K562 (cell line): ENCODE results near the gene PRXL2B. TPM values are rescaled to one million over a fixed set of nuclear protein-coding genes. Genes with fewer than 3 reads are reported as not detected.
A peak's percentile ranks its signal among the peaks of the same experiment; 100 is the strongest.
"Not testable (repeated sequence)": the region's sequence is repeated elsewhere in the genome, so short reads cannot be mapped to it uniquely, and the experiment has no call there.

Experiments used
- ATAC-seq: fragments of 200-7000 bp; cut with Tn5 transposase; 3 replicates; pipeline ENCODE4 v1.9.1; 2020; ENCODE audit warnings: moderate library complexity
- BruUV-seq: library from RNA; stranded (reverse); fragments of 400-500 nt; replicated peaks from 2 replicates; lab custom pipeline; 2021; lab: Mats Ljungman, UMichigan
- CTCF ChIA-PET: fragments of 300-600 bp; formaldehyde crosslinking; extraction: SDS; loops from one replicate; lab custom pipeline; 2021; ENCODE audit warnings: low intra/inter-chr PET ratio; lab: Yijun Ruan, JAX
- POLR2A ChIA-PET: fragments of 300-600, 350-650 bp; sonication (Branson Sonifier 250); formaldehyde crosslinking; extraction: SDS; loops from one replicate; lab custom pipeline; 2021; ENCODE audit warnings: antibody characterized with exemption, inconsistent platforms; lab: Yijun Ruan, JAX
- DNase-seq, 4 experiments: peaks; one replicate each; pipeline versions ENCODE4 v3.0.0 to v3.0.0-alpha.2; 2011 to 2018; ENCODE audit warnings: low spot score in 3 of 4, mixed read lengths in 3 of 4; ENCODE audit errors: extremely low read depth in 1 of 4
- FAIRE-seq: peaks from 2 replicates; lab custom pipeline; 2011; peaks lifted over from hg19 to GRCh38; lab: Jason Lieb, UNC
- H2AFZ ChIP-seq: 2 replicates; pipeline ENCODE4 v1.6.0; 2011; ENCODE audit warnings: low read depth, low read length, control low read depth, inconsistent platforms
- H3K27ac ChIP-seq: fragments of 200-600 bp; 3 replicates; pipeline ENCODE4 v1.8.0; 2011; ENCODE audit warnings: low read depth, mild to moderate bottlenecking, control low read depth, inconsistent platforms, low read length, moderate library complexity, mixed read lengths; ENCODE audit errors: extremely low read depth
- H3K27me3 ChIP-seq, 2 experiments: fragments of 300-600 bp in 1 of 2; 2 replicates in 1 of 2; 3 replicates in 1 of 2; pipeline versions ENCODE4 v1.6.0 to v1.8.0; 2011; ENCODE audit warnings: inconsistent platforms in 2 of 2, low read length in 2 of 2, mild to moderate bottlenecking in 1 of 2, mixed read lengths in 1 of 2, moderate library complexity in 1 of 2; ENCODE audit not compliant: control insufficient read depth in 2 of 2, insufficient read depth in 2 of 2
- H3K36me3 ChIP-seq: fragments of 300-600 bp; 3 replicates; pipeline ENCODE4 v1.8.0; 2011; ENCODE audit warnings: mild to moderate bottlenecking, low read length, inconsistent platforms; ENCODE audit not compliant: control insufficient read depth, insufficient read depth
- H3K4me1 ChIP-seq, 2 experiments: fragments of 200-600 bp in 1 of 2; replicated peaks in 1 of 2; 2 replicates in 1 of 2; 3 replicates in 1 of 2; pipeline versions ENCODE4 v1.5.1 to v1.8.0; 2011; ENCODE audit warnings: inconsistent platforms in 2 of 2, low read length in 2 of 2, mild to moderate bottlenecking in 1 of 2, mixed read lengths in 1 of 2, moderate library complexity in 1 of 2; ENCODE audit not compliant: control insufficient read depth in 2 of 2, insufficient read depth in 2 of 2
- H3K4me2 ChIP-seq: 2 replicates; pipeline ENCODE4 v1.6.1; 2011; ENCODE audit warnings: low read length, control low read depth, inconsistent platforms, mixed read lengths; ENCODE audit not compliant: insufficient read depth
- H3K4me3 ChIP-seq: fragments of 200-600 bp; sonication (generic), shearing (Covaris generic); 2 replicates; pipeline ENCODE4 v1.5.1; 2016; ENCODE audit warnings: control low read depth, inconsistent platforms
- H3K79me2 ChIP-seq: fragments of 200-600 bp; 3 replicates; pipeline ENCODE4 v1.8.0; 2011; ENCODE audit warnings: low read length, inconsistent platforms; ENCODE audit not compliant: control insufficient read depth, insufficient read depth
- H3K9ac ChIP-seq, 2 experiments: 2 replicates each; pipeline versions ENCODE4 v1.6.0 to v1.6.1; 2011; ENCODE audit warnings: low read depth in 2 of 2, low read length in 2 of 2, control low read depth in 1 of 2, inconsistent platforms in 1 of 2, mild to moderate bottlenecking in 1 of 2, mixed read lengths in 1 of 2; ENCODE audit not compliant: insufficient read depth in 1 of 2
- H3K9me1 ChIP-seq: one replicate; pipeline ENCODE4 v1.6.0; 2011; ENCODE audit warnings: inconsistent platforms, mild to moderate bottlenecking, low read length, moderate library complexity; ENCODE audit not compliant: control insufficient read depth, insufficient read depth
- H3K9me3 ChIP-seq: replicated peaks from 2 replicates; pipeline ENCODE4 v1.5.1; 2011; ENCODE audit warnings: low read depth, low read length, inconsistent platforms; ENCODE audit not compliant: control insufficient read depth, insufficient read depth
- H4K20me1 ChIP-seq: replicated peaks from 2 replicates; pipeline ENCODE4 v1.6.1; 2011; ENCODE audit warnings: low read length, inconsistent platforms, mixed read lengths; ENCODE audit not compliant: control insufficient read depth, insufficient read depth
- BDP1 ChIP-seq: IDR thresholded peaks from 3 replicates; pipeline ENCODE4 v1.6.1; 2011; ENCODE audit not compliant: insufficient read length, insufficient read depth
- DDX20 ChIP-seq: fragments of 450-650 bp; IDR thresholded peaks from 2 replicates; pipeline ENCODE4 v1.6.1; 2016; ENCODE audit warnings: missing genetic modification characterization, low read depth, mild to moderate bottlenecking, missing compliant biosample characterization, moderate library complexity
- ELF4 ChIP-seq: fragments of 450-650 bp; formaldehyde crosslinking; IDR thresholded peaks from 2 replicates; pipeline ENCODE4 v1.4.0; 2022; ENCODE audit warnings: missing genetic modification characterization
- KLF13 ChIP-seq: fragments of 450-650 bp; IDR thresholded peaks from 2 replicates; pipeline ENCODE4 v1.6.1; 2016; ENCODE audit warnings: missing genetic modification characterization, low read depth, mild to moderate bottlenecking, missing compliant biosample characterization, moderate library complexity, borderline replicate concordance
- RBM14 ChIP-seq: fragments of 200-400 bp; formaldehyde crosslinking; IDR thresholded peaks from 2 replicates; pipeline ENCODE4 v1.6.1; 2018; ENCODE audit warnings: low read depth, mild to moderate bottlenecking, low read length, moderate library complexity, borderline replicate concordance; ENCODE audit not compliant: insufficient read depth
- RBM39 ChIP-seq: fragments of 200-400 bp; formaldehyde crosslinking; optimal IDR thresholded peaks from 2 replicates; pipeline ENCODE3; 2018; ENCODE audit warnings: low read depth, low read length
- SIRT6 ChIP-seq: IDR thresholded peaks from one replicate; pipeline ENCODE4 v1.6.1; 2012; ENCODE audit warnings: low read depth, mild to moderate bottlenecking, control low read depth, inconsistent platforms, low read length, moderate library complexity
- SMARCA5 ChIP-seq: fragments of 450-650 bp; IDR thresholded peaks from 2 replicates; pipeline ENCODE4 v1.6.1; 2016
- TARDBP ChIP-seq: fragments of 450-650 bp; IDR thresholded peaks from 2 replicates; pipeline ENCODE4 v1.6.1; 2016
- WGBS: fragments of 100-300 bp; shearing (Covaris generic); methylation state at CpG from one replicate; pipeline ENCODE4 v1.1.6; 2016; ENCODE audit warnings: low coverage, mixed read lengths; ENCODE audit not compliant: insufficient coverage; ENCODE audit errors: missing lambda C conversion rate; 5-methylcytosine and 5-hydroxymethylcytosine counted together
- in situ Hi-C: fragments of 300-500 bp; cut with MboI; formaldehyde crosslinking; loops from 4 replicates; pipeline ENCODE4 v1.15.0; 2018; ENCODE audit warnings: inconsistent platforms, mixed read lengths
- intact Hi-C: fragments of 100-400 bp; cut with micrococcal nuclease; formaldehyde crosslinking; loops from 2 replicates; pipeline ENCODE4 v1.14.2; 2022
- polyA plus RNA-seq, 8 experiments: library from polyadenylated mRNA; depleted of rRNA in 4 of 8; stranded (reverse) in 5 of 8; unstranded in 3 of 8; fragments of >200 nt; fragmentation: Nextera tagmentation in 2 of 8; fragmentation: Illumina TruSeq in 1 of 8; extraction: Ambion mirVana in 2 of 8; extraction: Trizol in 1 of 8; gene quantifications; 2 replicates each; pipeline versions ENCODE4 v1.2.1 to v1.2.3, GENCODE V29; 2011 to 2014; ENCODE audit warnings: inconsistent platforms in 1 of 8, missing spikeins in 1 of 8
- total RNA-seq, 7 experiments: library from RNA; depleted of rRNA in 6 of 7; stranded (reverse); fragments of >200 nt in 6 of 7; fragmentation: Illumina TruSeq in 2 of 7; extraction: Trizol in 2 of 7; gene quantifications; 2 replicates each; pipeline versions ENCODE4 v1.2.1 to v1.2.3, GENCODE V29; 2011 to 2021; ENCODE audit warnings: low replicate concordance in 1 of 7
- TF ChIP-seq, protein P1 (sequence below): sonication (generic); formaldehyde crosslinking; IDR thresholded peaks from 2 replicates; pipeline ENCODE4 v1.8.0; 2022; ENCODE audit warnings: mild to moderate bottlenecking, missing genetic modification reagents

PRXL2B gene
- total and polyA plus RNA-seq, 9 of the 15 experiments (the other 6 are each of a cell fraction or from before 2014, with no cell fraction given): 0.99 to 25.3 (median 11.8) TPM

DNA sequence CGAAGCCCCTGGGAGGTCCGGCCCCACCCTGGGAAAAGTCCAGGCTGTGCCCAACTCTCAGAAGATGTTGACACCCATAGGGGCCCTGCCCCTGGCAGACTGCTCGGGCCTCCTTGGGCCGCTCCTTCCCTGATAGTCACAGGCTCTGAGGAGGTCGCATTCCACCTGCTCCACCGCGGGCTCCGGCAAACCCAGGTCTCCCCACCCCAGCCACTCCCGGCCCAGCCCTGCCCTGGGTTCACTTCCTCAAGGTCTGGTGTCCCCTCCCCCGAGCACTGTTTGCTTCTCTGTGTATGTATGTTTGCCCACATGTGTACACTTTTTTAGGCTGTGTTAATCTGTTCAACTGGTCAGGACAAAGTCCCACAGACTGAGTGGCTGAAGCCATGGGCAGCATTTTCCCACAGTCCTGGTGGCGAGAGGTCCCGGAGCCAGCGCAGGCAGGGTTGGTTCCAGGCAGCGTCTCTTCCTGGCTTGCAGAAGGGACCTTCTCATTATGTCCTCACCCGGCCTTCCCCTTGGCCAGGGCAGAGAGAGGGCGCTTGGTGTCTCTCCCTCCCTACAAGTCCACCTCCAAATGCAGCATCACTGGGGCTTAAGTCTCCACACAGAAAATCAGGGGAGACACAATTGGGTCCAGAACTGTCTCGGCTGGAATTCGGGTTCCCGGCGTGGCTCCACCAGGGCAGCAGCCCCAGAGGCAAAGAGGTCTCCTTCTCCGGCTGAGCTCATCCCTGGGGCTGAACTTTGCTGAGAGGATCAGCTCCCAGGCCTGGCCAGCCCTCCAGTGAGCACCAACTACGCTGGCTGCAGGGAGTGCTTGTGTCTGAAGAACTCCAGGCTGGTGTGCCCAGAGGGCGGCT, 10.5 kb upstream of the PRXL2B start:
- ATAC-seq: peak; percentile 13; the same call in 2 of the 3 replicates
- H3K27ac ChIP-seq: no peak overlapping the region
- intact Hi-C loops (no loop called here), in situ Hi-C loops (no loop called here)
- H2AFZ ChIP-seq: peak overlapping the region; percentile 32
- H3K79me2 ChIP-seq: no peaks in the 10 kb centered on the region
- peak overlapping the region in 1 of 2 experiments; percentile 76; a peak in 2 of 4 replicates for H3K9ac ChIP-seq
- H3K4me2 ChIP-seq: no peak overlapping the region
- H3K4me3 ChIP-seq: no peak overlapping the region
- CTCF ChIA-PET: no interaction called here
- BruUV-seq: no TSS peak
- TF ChIP-seq SMARCA5 (no peak), RBM14 (no peak), DDX20 (tag) (no peak), BDP1 (no peak), SIRT6 (no peak), TARDBP (no peak), RBM39 (no peak), KLF13 (tag) (no peak), ELF4 (no peak)
- TF ChIP-seq, protein P1, sequence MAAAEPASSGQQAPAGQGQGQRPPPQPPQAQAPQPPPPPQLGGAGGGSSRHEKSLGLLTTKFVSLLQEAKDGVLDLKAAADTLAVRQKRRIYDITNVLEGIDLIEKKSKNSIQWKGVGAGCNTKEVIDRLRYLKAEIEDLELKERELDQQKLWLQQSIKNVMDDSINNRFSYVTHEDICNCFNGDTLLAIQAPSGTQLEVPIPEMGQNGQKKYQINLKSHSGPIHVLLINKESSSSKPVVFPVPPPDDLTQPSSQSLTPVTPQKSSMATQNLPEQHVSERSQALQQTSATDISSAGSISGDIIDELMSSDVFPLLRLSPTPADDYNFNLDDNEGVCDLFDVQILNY (CRISPR knock-in tag): no peak
- no peak for DNase-seq
- peaks cover 10% of the 10 kb centered on the region for H3K9me3 ChIP-seq
- H3K4me1 ChIP-seq: peaks cover 11 to 27% of the 10 kb centered on the region in 2 experiments; a peak in 4 of 5 replicates
- no peaks in the 10 kb centered on the region for H4K20me1 ChIP-seq
- no peaks in the 10 kb centered on the region for H3K9me1 ChIP-seq
- H3K36me3 ChIP-seq: no peaks in the 10 kb centered on the region
- H3K27me3 ChIP-seq: peaks cover 25 to 41% of the 10 kb centered on the region in 2 experiments
- no peak for FAIRE-seq
- whole genome bisulfite sequencing: 21% methylated on average over 22 of the region's 23 CpGs
- POLR2A ChIA-PET: no interaction called here

DNA sequence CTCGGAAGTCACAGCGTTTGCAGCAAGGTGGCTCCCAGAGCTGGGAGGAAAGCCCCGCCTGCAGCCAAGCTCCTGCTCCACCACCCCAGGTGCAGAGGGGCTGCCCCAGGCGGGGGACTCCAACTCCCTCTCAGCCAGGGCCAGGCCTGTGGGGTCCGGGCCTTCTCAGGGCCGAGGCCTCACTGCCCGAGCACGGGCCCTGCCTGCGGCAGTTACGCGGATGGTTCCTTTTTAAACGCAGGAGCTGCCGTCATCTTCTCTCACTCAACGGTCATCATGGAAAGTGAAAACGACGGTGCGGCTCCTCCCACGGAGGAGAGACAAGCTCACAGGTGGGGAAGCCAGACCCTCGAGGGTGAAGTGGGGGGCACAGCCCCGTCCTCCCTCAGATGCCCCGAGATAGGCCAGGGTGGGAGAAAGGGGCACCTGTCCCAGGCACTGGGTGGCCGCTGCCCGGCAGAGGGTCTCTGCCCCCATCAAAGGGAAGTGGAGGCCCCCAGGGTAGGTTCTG, 9.0 kb upstream of the PRXL2B start:
- H3K9ac ChIP-seq, H3K79me2 ChIP-seq, H3K36me3 ChIP-seq, DNase-seq, H4K20me1 ChIP-seq, H3K4me3 ChIP-seq, H2AFZ ChIP-seq, H3K4me2 ChIP-seq, in situ Hi-C loops, H3K9me1 ChIP-seq, CTCF ChIA-PET, intact Hi-C loops, H3K9me3 ChIP-seq, FAIRE-seq, BruUV-seq, ATAC-seq, H3K27ac ChIP-seq: not testable (repeated sequence)
- POLR2A ChIA-PET: interaction anchor here (0.6 kb wide), 1 partner anchor 31 kb away, joined by 3 read pairs; no protein-coding TSS in a partner anchor
- peaks cover 11 to 27% of the 10 kb centered on the region in 2 experiments; a peak in 4 of 5 replicates for H3K4me1 ChIP-seq
- WGBS: 51% methylated on average over 10 of the region's 23 CpGs
- H3K27me3 ChIP-seq: peaks cover 29 to 48% of the 10 kb centered on the region in 2 experiments
